Panc1 (cell line): ENCODE data around the gene ONECUT1. TPM values are rescaled to one million over a fixed set of nuclear protein-coding genes. Genes with fewer than 3 reads are reported as not detected.

Experiments used
- ATAC-seq: fragments of 200-7000 bp; cut with Tn5 transposase; 2 replicates; pipeline ENCODE4 v1.9.1; 2020; ENCODE audit warnings: mild to moderate bottlenecking, moderate library complexity
- BruUV-seq: library from RNA; stranded (reverse); fragments of 400-500 nt; replicated peaks from 2 replicates; lab custom pipeline; 2021; lab: Mats Ljungman, UMichigan
- CTCF ChIA-PET: fragments of 300-600 bp; sonication (Branson Sonifier 250); formaldehyde crosslinking; loops from one replicate; lab custom pipeline; 2022; ENCODE audit warnings: antibody characterized with exemption; lab: Charles Lee
- POLR2A ChIA-PET: fragments of 300-600 bp; sonication (Branson Sonifier 250); formaldehyde crosslinking; loops from one replicate; lab custom pipeline; 2022; ENCODE audit warnings: antibody characterized with exemption; lab: Charles Lee
- DNase-seq: peaks from one replicate; pipeline ENCODE4 v3.0.0-alpha.2; 2010; ENCODE audit warnings: low read depth, low spot score
- H3K27ac ChIP-seq: 2 replicates; pipeline ENCODE4 v1.5.1; 2011; ENCODE audit warnings: mild to moderate bottlenecking, low read length, inconsistent platforms
- H3K27me3 ChIP-seq: fragments of 200-500 bp; sonication (Bioruptor generic); 2 replicates; pipeline ENCODE4 v1.6.0; 2014; ENCODE audit warnings: low read length, inconsistent platforms; ENCODE audit not compliant: control insufficient read depth, insufficient read depth
- H3K36me3 ChIP-seq: fragments of 200-500 bp; sonication (Bioruptor generic); 2 replicates; pipeline ENCODE4 v1.5.1; 2014; ENCODE audit warnings: inconsistent platforms, mild to moderate bottlenecking, low read length, moderate library complexity; ENCODE audit not compliant: control insufficient read depth, insufficient read depth
- H3K4me1 ChIP-seq: 2 replicates; pipeline ENCODE4 v1.5.1; 2011; ENCODE audit warnings: inconsistent platforms, mild to moderate bottlenecking, low read length, moderate library complexity; ENCODE audit not compliant: control insufficient read depth, insufficient read depth
- H3K4me3 ChIP-seq, 2 experiments: 2 replicates each; pipeline ENCODE4 v1.5.1; 2011 to 2012; ENCODE audit warnings: low read depth in 2 of 2, low read length in 2 of 2, mild to moderate bottlenecking in 2 of 2, inconsistent platforms in 1 of 2, moderate library complexity in 1 of 2
- H3K9me3 ChIP-seq: fragments of 200-500 bp; sonication (Bioruptor generic); 2 replicates; pipeline ENCODE4 v1.5.1; 2014; ENCODE audit warnings: low read depth, mild to moderate bottlenecking, inconsistent platforms, low read length, moderate library complexity; ENCODE audit not compliant: control insufficient read depth, insufficient read depth
- CTCF ChIP-seq: fragments of 450-650 bp; IDR thresholded peaks from 2 replicates; pipeline ENCODE4 v1.5.1; 2017; ENCODE audit warnings: mild to moderate bottlenecking
- POLR2AphosphoS5 ChIP-seq: IDR thresholded peaks from 2 replicates; pipeline ENCODE4 v1.6.1; 2012; ENCODE audit warnings: mild to moderate bottlenecking, low read depth, low read length, moderate library complexity
- REST ChIP-seq, 2 experiments: IDR thresholded peaks; 2 replicates each; pipeline ENCODE4 v1.6.1; 2011 to 2012; ENCODE audit warnings: low read depth in 2 of 2, control low read depth in 1 of 2, low read length in 1 of 2, mild to moderate bottlenecking in 1 of 2, moderate library complexity in 1 of 2; ENCODE audit not compliant: insufficient read depth in 1 of 2
- SIN3A ChIP-seq: IDR thresholded peaks from 2 replicates; pipeline ENCODE4 v1.6.1; 2012; ENCODE audit warnings: low read depth, mild to moderate bottlenecking, low read length, moderate library complexity, borderline replicate concordance; ENCODE audit not compliant: insufficient read depth
- TCF7L2 ChIP-seq: IDR thresholded peaks from 2 replicates; pipeline ENCODE4 v1.6.1; 2011; ENCODE audit warnings: mild to moderate bottlenecking, low read depth, low read length, inconsistent platforms
- in situ Hi-C: cut with HindIII; loops from 2 replicates; pipeline ENCODE4 v1.10.0; 2016; ENCODE audit warnings: low sequenced_read_pairs, low pct_unique_long_range_greater_than_20kb
- intact Hi-C: fragments of 100-400 bp; cut with micrococcal nuclease; formaldehyde crosslinking; loops from one replicate; pipeline ENCODE4 v1.10.0; 2022; ENCODE audit not compliant: unreplicated experiment
- total RNA-seq: library from RNA; stranded (reverse); gene quantifications from one replicate; pipeline ENCODE4 v1.2.1, GENCODE V29; 2021; ENCODE audit not compliant: unreplicated experiment

ONECUT1 gene
- total RNA-seq, 1 experiment from 2014 or later: 0.18 TPM

- CTCF ChIA-PET: no interaction called here
- H3K27ac ChIP-seq: no peak overlapping the region
- no peaks in the 10 kb centered on the region for H3K27me3 ChIP-seq
- ATAC-seq (no peak), DNase-seq (no peak)
- intact Hi-C loops: loop anchor here (5.0 kb wide), 1 partner anchor 173 kb away; no protein-coding TSS in a partner anchor
- in situ Hi-C loops: no loop called here
- H3K9me3 ChIP-seq: no peaks in the 10 kb centered on the region
- no peaks in the 10 kb centered on the region for H3K4me1 ChIP-seq
- POLR2A ChIA-PET: interaction anchor here (0.6 kb wide), 1 partner anchor 78 kb away, joined by 3 read pairs; no protein-coding TSS in a partner anchor
- no TSS peak for BruUV-seq
- H3K36me3 ChIP-seq: no peaks in the 10 kb centered on the region
- H3K4me3 ChIP-seq: no peak overlapping the region
- TF ChIP-seq TCF7L2: no peak
- TF ChIP-seq SIN3A: no peak
- TF ChIP-seq CTCF: no peak
- no peak for TF ChIP-seq REST (IDR thresholded peaks at IDR 0.05; ENCODE audit: insufficient read depth in 1 of 2, low read depth in 2 of 2, low read length in 1 of 2)
- no peak for TF ChIP-seq POLR2AphosphoS5
These were observed 60.0 kb downstream of the ONECUT1 start for GRCh38 chr15:52730173-52730572.

- in situ Hi-C loops: no loop called here
These were observed 61.2 kb downstream of the ONECUT1 start for GRCh38 chr15:52728899-52729298.

More at GRCh38 chr15:52728899-52729298, 61.2 kb downstream of the ONECUT1 start:
- no peaks in the 10 kb centered on the region for H3K9me3 ChIP-seq
- H3K27ac ChIP-seq: no peak overlapping the region
- ChIA-PET POLR2A (no interaction called here), CTCF (no interaction called here)
- no TSS peak for BruUV-seq
- ATAC-seq: no peak
- DNase-seq: no peak
- no peaks in the 10 kb centered on the region for H3K27me3 ChIP-seq
- H3K4me1 ChIP-seq: no peaks in the 10 kb centered on the region
- intact Hi-C loops: no loop called here
- no peaks in the 10 kb centered on the region for H3K36me3 ChIP-seq
- H3K4me3 ChIP-seq: no peak overlapping the region
- TF ChIP-seq POLR2AphosphoS5: no peak
- TF ChIP-seq TCF7L2: no peak
- TF ChIP-seq REST (IDR thresholded peaks at IDR 0.05; ENCODE audit: insufficient read depth in 1 of 2, low read depth in 2 of 2, low read length in 1 of 2): no peak
- no peak for TF ChIP-seq SIN3A
- no peak for TF ChIP-seq CTCF
